ENCODE data around the gene BTRC. TPM values are rescaled to one million over a fixed set of nuclear protein-coding genes. Genes with fewer than 3 reads are reported as not detected.

The BTRC gene
- total RNA-seq, 6 experiments from 2014 or later: 4.8 to 8.4 (median 6.5) TPM

GRCh38 chr10:101597091-101597900 is 243.3 kb downstream of the BTRC start:
- intact Hi-C loops (cut with DNase I): loop anchor here in 1 of 2 donors (5.0 kb wide), 1 partner anchor 180 kb away; the partner anchor contains the start of gene FGF8
- DNase-seq: no peak
- Histone ChIP-seq H3K27ac (no peak overlapping the region), H3K4me1 (no peaks in the 10 kb centered on the region), H3K9me3 (no peaks in the 10 kb centered on the region), H3K36me3 (no peaks in the 10 kb centered on the region), H3K4me3 (no peak overlapping the region), H3K27me3 (no peaks in the 10 kb centered on the region)
- TF ChIP-seq CTCF (IDR thresholded peaks at IDR 0.05) (no peak), POLR2A (IDR thresholded peaks at IDR 0.05) (no peak)
- WGBS (ENCODE audit: insufficient coverage, low coverage, low lambda C conversion rate, missing lambda C conversion rate): 83% methylated on average over 9 of the region's 14 CpGs
- ATAC-seq: no peak

GRCh38 chr10:101601541-101601940 is 247.6 kb downstream of the BTRC start:
- H3K9me3 ChIP-seq: no peaks in the 10 kb centered on the region
- TF ChIP-seq POLR2A (IDR thresholded peaks at IDR 0.05): no peak
- no peak for TF ChIP-seq CTCF (IDR thresholded peaks at IDR 0.05)
- H3K4me1 ChIP-seq: no peaks in the 10 kb centered on the region
- H3K4me3 ChIP-seq: no peak overlapping the region
- DNase-seq: no peak
- WGBS (ENCODE audit: insufficient coverage, low coverage, low lambda C conversion rate, missing lambda C conversion rate): no CpG with 5 or more reads among the region's 1 CpG
- no peaks in the 10 kb centered on the region for H3K27me3 ChIP-seq
- intact Hi-C loops (cut with DNase I): loop anchor here in 1 of 2 donors (5.0 kb wide), 1 partner anchor 176 kb away; the partner anchor contains the start of gene FGF8
- no peak overlapping the region for H3K27ac ChIP-seq
- H3K36me3 ChIP-seq: no peaks in the 10 kb centered on the region
- ATAC-seq: peak in 1 of 4 donors; percentile 26

GRCh38 chr10:101602761-101603398 is 248.9 kb downstream of the BTRC start:
- no peak overlapping the region for H3K4me3 ChIP-seq
- WGBS (ENCODE audit: insufficient coverage, low coverage, low lambda C conversion rate, missing lambda C conversion rate): 16% methylated on average over 6 of the region's 6 CpGs
- TF ChIP-seq CTCF (IDR thresholded peaks at IDR 0.05) (peak; percentile 78 to 91 (median 88)), POLR2A (IDR thresholded peaks at IDR 0.05) (no peak)
- H3K4me1 ChIP-seq: no peaks in the 10 kb centered on the region
- peak; percentile 70 to 76 (median 73) for DNase-seq
- intact Hi-C loops (cut with DNase I): loop anchor here in 1 of 2 donors (5.0 kb wide), 1 partner anchor 174 kb away; the partner anchor contains the start of gene FGF8
- peak; percentile 91 to 96 (median 94) for ATAC-seq
- H3K27ac ChIP-seq: no peak overlapping the region
- no peaks in the 10 kb centered on the region for H3K36me3 ChIP-seq
- no peaks in the 10 kb centered on the region for H3K9me3 ChIP-seq
- no peaks in the 10 kb centered on the region for H3K27me3 ChIP-seq

Small RNA genes within 50 kb of the gene (microRNA-seq; reads per million reads assigned to microRNA genes)
- gene MIR3158-1 (0 reads per million in 2 donors), gene MIR3158-2 (0 reads per million in 2 donors)

Small RNA genes within 50 kb of the gene (small RNA-seq; reads per million reads assigned to genes)
- gene MIR3158-1 (0 reads per million in 2 experiments), gene RNU2-43P (0 reads per million in 2 experiments), gene RNU2-59P (0.10 to 0.39 reads per million in 2 experiments)

Other genes with a start within 250 kb of the BTRC start
- gene TLX1, start 222.9 kb upstream of the BTRC start, total RNA-seq: under 1 TPM; 0.12 to 0.60 (median 0.27) TPM
- not detected for gene LBX1, start 124.7 kb upstream of the BTRC start, total RNA-seq
- gene POLL, start 234.1 kb downstream of the BTRC start, total RNA-seq: 10 to 100 TPM in 4 of 6 experiments, 1 to 10 TPM in 2; 8.4 to 15.5 (median 13.2) TPM
- 1 to 10 TPM; 2.2 to 4.3 (median 3.5) TPM for gene DPCD, start 234.2 kb downstream of the BTRC start, total RNA-seq

All from right lobe of liver (tissue), 6 donors.